Measurements from ENCODE around the gene PLEKHN1. TPM values are rescaled to one million over a fixed set of nuclear protein-coding genes. Genes with fewer than 3 reads are reported as not detected.

Gene PLEKHN1
- total and polyA plus RNA-seq, 8 donors = 0.16 to 2.8 (median 0.47) TPM

GRCh38 chr1:937521-937920, 28.8 kb upstream of the PLEKHN1 start:
- Histone ChIP-seq H3K36me3 (no peaks in the 10 kb centered on the region), H3K4me3 (no peak overlapping the region), H3K4me1 (peaks cover 8 to 25% (median 19%) of the 10 kb centered on the region in 3 donors), H3K27me3 (peaks cover 0 to 16% (median 5%) of the 10 kb centered on the region in 4 donors), H3K9me3 (no peaks in the 10 kb centered on the region), H3K27ac (no peak overlapping the region)
- ATAC-seq (no peak), FAIRE-seq (no peak), DNase-seq (no peak)
- TF ChIP-seq, protein P1, sequence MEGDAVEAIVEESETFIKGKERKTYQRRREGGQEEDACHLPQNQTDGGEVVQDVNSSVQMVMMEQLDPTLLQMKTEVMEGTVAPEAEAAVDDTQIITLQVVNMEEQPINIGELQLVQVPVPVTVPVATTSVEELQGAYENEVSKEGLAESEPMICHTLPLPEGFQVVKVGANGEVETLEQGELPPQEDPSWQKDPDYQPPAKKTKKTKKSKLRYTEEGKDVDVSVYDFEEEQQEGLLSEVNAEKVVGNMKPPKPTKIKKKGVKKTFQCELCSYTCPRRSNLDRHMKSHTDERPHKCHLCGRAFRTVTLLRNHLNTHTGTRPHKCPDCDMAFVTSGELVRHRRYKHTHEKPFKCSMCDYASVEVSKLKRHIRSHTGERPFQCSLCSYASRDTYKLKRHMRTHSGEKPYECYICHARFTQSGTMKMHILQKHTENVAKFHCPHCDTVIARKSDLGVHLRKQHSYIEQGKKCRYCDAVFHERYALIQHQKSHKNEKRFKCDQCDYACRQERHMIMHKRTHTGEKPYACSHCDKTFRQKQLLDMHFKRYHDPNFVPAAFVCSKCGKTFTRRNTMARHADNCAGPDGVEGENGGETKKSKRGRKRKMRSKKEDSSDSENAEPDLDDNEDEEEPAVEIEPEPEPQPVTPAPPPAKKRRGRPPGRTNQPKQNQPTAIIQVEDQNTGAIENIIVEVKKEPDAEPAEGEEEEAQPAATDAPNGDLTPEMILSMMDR (IDR thresholded peaks at IDR 0.05) = no peak
- WGBS, 2 donors = 50 to 52% methylated on average over 13 to 16 of the region's 16 CpGs
- intact Hi-C loops (cut with DNase I) = no loop called here

DNA sequence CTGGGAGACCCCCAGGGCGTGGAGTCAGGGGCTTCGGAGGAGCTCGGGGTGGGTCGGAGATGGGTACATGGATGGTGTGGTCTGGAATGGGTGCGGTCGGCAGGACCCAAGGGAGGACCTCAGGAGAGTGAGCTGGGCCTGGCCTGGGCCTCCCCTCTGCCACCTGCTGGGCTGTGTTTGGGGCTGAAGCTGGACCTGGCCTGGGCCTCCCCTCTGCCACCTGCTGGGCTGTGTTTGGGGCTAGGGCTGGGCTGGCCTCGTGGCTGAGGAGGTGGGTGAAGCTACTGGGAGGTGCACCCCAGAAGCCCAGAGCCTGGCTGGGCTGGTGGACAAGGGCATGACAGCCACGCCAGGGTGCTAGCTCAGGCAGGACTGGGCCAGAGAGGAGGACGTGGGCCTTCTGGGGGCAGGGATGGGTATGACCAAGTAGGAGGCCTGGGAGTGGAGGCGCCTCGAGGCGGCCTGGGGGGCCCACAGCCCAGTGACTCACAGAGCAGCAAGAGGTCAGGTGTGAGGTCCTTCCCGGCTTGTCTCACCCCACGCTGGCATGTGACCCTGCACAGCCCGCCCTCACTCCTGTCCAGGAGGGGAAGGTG, 28.1 kb upstream of the PLEKHN1 start:
- Histone ChIP-seq H3K27me3 (peaks cover 0 to 16% (median 5%) of the 10 kb centered on the region in 4 donors), H3K4me3 (no peak overlapping the region), H3K27ac (no peak overlapping the region), H3K9me3 (no peaks in the 10 kb centered on the region), H3K36me3 (no peaks in the 10 kb centered on the region), H3K4me1 (peaks cover 8 to 25% (median 19%) of the 10 kb centered on the region in 3 donors)
- FAIRE-seq = no peak
- peak in 4 of 6 donors; percentile 47 to 76 (median 66) for DNase-seq
- intact Hi-C loops (cut with DNase I) = no loop called here
- TF ChIP-seq, protein P1 (IDR thresholded peaks at IDR 0.05) = peak in 3 of 4 donors; percentile 12 to 30 (median 28)
- ATAC-seq = peak; percentile 44 to 72 (median 66)
- WGBS, 2 donors = 49 to 56% methylated on average over 13 to 15 of the region's 15 CpGs

- TF ChIP-seq, protein P1 (IDR thresholded peaks at IDR 0.05) = no peak
- H3K27ac ChIP-seq = no peak overlapping the region
- H3K36me3 ChIP-seq = no peaks in the 10 kb centered on the region
- no peak overlapping the region for H3K4me3 ChIP-seq
- H3K27me3 ChIP-seq = peaks cover 0 to 16% (median 5%) of the 10 kb centered on the region in 4 donors
- H3K4me1 ChIP-seq = peaks cover 8 to 25% (median 19%) of the 10 kb centered on the region in 3 donors
- ATAC-seq = no peak
- no peak for DNase-seq
- no peak for FAIRE-seq
- 51 to 60% methylated on average over 28 to 30 of the region's 30 CpGs for WGBS, 2 donors
- H3K9me3 ChIP-seq = no peaks in the 10 kb centered on the region
- intact Hi-C loops (cut with DNase I) = no loop called here
These were observed 27.4 kb upstream of the PLEKHN1 start for GRCh38 chr1:938711-939489.

DNA sequence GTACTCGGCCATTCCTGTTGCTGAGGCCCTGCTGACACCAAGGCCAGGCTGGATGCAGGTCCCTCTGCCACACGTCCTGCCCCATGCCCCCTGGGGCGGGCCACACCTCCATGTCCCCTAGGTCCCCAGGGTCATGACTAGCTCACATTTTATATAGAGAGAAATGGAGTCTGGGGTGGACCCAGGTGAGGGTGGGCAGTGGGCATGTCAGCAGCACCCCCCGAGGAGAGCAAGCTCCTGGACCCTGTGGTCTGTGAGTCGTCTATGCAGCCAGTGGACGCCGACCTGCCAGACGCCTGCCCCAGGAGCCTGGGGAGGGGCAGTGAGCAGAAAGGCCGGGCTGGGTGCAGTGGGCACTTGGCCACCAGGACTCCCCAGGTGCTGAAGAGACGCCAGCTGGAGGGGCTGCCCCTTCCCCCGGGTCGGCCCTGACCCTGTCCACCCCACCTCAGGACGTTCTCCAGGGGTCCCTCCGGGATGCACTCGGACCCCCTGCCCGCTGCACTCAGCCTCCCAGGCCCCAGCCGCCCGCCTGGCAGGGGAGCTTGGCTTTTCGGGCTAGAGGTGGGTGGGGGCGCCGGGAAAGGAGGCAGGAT, 26.7 kb upstream of the PLEKHN1 start:
- FAIRE-seq = no peak
- intact Hi-C loops (cut with DNase I) = no loop called here
- Histone ChIP-seq H3K36me3 (no peaks in the 10 kb centered on the region), H3K27ac (no peak overlapping the region), H3K4me1 (peaks cover 8 to 25% (median 19%) of the 10 kb centered on the region in 3 donors), H3K4me3 (peak overlapping the region in 2 of 4 donors; percentile 26 to 41), H3K9me3 (no peaks in the 10 kb centered on the region), H3K27me3 (peaks cover 0 to 16% (median 5%) of the 10 kb centered on the region in 4 donors)
- no peak for DNase-seq
- WGBS, 2 donors = 10 to 15% methylated on average over 19 to 21 of the region's 21 CpGs
- TF ChIP-seq, protein P1 (IDR thresholded peaks at IDR 0.05) = no peak
- ATAC-seq = no peak
